ENCODE measurements around the gene PPP2R5C.

DNA sequence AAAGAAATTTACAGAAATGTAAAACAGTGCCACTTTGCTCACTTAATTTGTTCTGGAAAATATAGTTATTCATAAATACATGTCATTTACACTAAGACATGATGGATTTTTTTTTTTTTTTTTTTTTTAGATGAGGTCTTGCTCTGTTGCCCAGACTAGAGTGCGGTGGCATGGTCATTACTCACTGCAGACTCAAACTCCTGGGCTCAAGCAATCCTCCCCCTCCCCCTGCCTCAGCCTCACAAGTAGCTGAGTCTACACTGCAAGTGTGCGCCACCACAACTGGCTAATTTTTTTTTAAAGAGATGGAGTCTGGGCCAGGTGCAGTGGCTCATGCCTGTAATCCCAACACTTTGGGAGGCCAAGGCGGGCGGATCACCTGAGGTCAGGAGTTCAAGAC is 101.2 kb downstream of the PPP2R5C start:
- TF ChIP-seq POLR2AphosphoS5 (IDR thresholded peaks at IDR 0.05) = no peak
- TF ChIP-seq CTCF (IDR thresholded peaks at IDR 0.05; ENCODE audit: poor library complexity, severe bottlenecking) = no peak
- no peak for TF ChIP-seq TAF1 (IDR thresholded peaks at IDR 0.05; ENCODE audit: low read depth)
